ENCODE results near the gene DTD1.

DTD1 gene

DNA sequence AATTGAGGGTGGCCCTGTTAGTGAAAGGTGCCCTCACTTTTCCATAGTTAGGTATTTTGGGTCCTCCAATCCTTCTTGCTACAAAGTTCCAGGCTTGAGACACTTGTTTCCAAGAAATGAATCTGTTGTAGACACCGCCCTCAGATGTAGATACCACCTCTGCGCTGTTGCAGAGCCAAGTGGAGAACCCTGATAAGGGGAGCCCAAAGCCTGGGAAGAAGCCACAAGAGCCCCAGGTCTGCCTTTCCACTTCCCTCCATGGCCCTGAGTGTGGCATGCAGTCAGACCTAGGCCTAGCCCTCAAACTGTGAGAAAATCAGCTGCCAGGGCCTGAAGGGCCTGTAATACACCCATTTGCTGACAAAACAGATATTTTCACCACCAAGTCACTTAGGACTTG, 37.1 kb downstream of the DTD1 start:
- Histone ChIP-seq H3K27me3 (ENCODE audit: insufficient read depth, low read length, poor library complexity) (peaks cover 4% of the 10 kb centered on the region), H4K20me1 (ENCODE audit: insufficient read depth, low read length) (no peaks in the 10 kb centered on the region), H3K9me3 (ENCODE audit: insufficient read depth, low read length, severe bottlenecking) (no peaks in the 10 kb centered on the region), H3K4me1 (ENCODE audit: insufficient read depth, low read length) (no peaks in the 10 kb centered on the region), H3K36me3 (ENCODE audit: insufficient read depth, low read length) (no peaks in the 10 kb centered on the region), H3K9ac (ENCODE audit: low read depth, low read length) (no peak overlapping the region), H2AFZ (ENCODE audit: low read depth, low read length) (no peak overlapping the region), H3K27ac (ENCODE audit: low read length) (no peak overlapping the region), H3K4me2 (ENCODE audit: insufficient read depth, low read length) (no peak overlapping the region), H3K79me2 (ENCODE audit: insufficient read depth, low read length) (no peaks in the 10 kb centered on the region), H3K4me3 (ENCODE audit: low read depth in 1 of 2, low read length in 2 of 2) (no peak overlapping the region)
- ATAC-seq (ENCODE audit: insufficient read depth, low read depth) (no peak), DNase-seq (no peak)
- no peak for TF ChIP-seq EZH2 (IDR thresholded peaks at IDR 0.05; ENCODE audit: borderline replicate concordance, low read depth, low read length, severe bottlenecking)
- TF ChIP-seq, protein P1, sequence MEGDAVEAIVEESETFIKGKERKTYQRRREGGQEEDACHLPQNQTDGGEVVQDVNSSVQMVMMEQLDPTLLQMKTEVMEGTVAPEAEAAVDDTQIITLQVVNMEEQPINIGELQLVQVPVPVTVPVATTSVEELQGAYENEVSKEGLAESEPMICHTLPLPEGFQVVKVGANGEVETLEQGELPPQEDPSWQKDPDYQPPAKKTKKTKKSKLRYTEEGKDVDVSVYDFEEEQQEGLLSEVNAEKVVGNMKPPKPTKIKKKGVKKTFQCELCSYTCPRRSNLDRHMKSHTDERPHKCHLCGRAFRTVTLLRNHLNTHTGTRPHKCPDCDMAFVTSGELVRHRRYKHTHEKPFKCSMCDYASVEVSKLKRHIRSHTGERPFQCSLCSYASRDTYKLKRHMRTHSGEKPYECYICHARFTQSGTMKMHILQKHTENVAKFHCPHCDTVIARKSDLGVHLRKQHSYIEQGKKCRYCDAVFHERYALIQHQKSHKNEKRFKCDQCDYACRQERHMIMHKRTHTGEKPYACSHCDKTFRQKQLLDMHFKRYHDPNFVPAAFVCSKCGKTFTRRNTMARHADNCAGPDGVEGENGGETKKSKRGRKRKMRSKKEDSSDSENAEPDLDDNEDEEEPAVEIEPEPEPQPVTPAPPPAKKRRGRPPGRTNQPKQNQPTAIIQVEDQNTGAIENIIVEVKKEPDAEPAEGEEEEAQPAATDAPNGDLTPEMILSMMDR (IDR thresholded peaks at IDR 0.05; ENCODE audit: borderline replicate concordance, extremely low read depth, low read length, poor library complexity, severe bottlenecking), result no peak

DNA sequence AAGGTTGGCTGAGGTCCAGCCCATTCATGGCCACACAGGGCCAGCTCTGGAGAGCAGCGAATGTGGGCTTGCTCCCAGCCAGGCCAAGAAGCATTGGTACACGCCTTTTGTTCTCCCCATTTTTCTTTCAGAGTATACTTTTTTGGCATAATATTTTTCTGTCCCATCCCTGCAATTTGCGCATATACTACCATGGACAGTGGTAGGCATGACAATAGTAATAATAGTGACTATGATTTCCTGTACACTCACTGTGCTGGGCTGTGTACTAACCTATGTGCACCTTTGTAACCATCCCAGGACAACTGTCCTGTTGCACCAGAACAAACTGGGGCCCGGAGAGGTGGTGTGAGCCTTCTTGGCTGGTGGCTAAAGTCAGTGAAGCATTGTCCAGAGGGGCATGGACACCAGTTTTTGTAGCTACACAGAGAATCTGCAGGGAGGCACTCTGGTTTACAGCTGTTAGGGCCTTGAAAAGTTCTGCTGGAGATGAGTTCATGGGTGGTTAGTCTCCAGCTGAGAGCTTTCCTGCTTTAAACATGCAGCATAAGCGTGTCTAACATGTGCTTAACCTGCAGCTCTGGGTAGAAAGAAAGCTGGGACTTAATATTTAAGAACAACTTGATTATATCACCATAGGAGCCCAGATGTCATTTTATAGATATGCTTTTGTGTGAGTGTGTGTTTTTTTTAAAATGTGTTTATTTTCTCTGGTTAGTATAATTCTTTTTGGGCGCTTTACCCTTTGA, 38.2 kb downstream of the DTD1 start:
- H3K4me3 ChIP-seq (ENCODE audit: low read depth in 1 of 2, low read length in 2 of 2), result no peak overlapping the region
- H4K20me1 ChIP-seq (ENCODE audit: insufficient read depth, low read length), result no peaks in the 10 kb centered on the region
- DNase-seq, result no peak
- no peaks in the 10 kb centered on the region for H3K4me1 ChIP-seq (ENCODE audit: insufficient read depth, low read length)
- peaks cover 4% of the 10 kb centered on the region for H3K27me3 ChIP-seq (ENCODE audit: insufficient read depth, low read length, poor library complexity)
- H3K36me3 ChIP-seq (ENCODE audit: insufficient read depth, low read length), result no peaks in the 10 kb centered on the region
- H3K9ac ChIP-seq (ENCODE audit: low read depth, low read length), result no peak overlapping the region
- H2AFZ ChIP-seq (ENCODE audit: low read depth, low read length), result no peak overlapping the region
- H3K9me3 ChIP-seq (ENCODE audit: insufficient read depth, low read length, severe bottlenecking), result no peaks in the 10 kb centered on the region
- ATAC-seq (ENCODE audit: insufficient read depth, low read depth), result no peak
- TF ChIP-seq, protein P1 (IDR thresholded peaks at IDR 0.05; ENCODE audit: borderline replicate concordance, extremely low read depth, low read length, poor library complexity, severe bottlenecking), result no peak
- TF ChIP-seq EZH2 (IDR thresholded peaks at IDR 0.05; ENCODE audit: borderline replicate concordance, low read depth, low read length, severe bottlenecking), result no peak
- H3K27ac ChIP-seq (ENCODE audit: low read length), result no peak overlapping the region
- no peaks in the 10 kb centered on the region for H3K79me2 ChIP-seq (ENCODE audit: insufficient read depth, low read length)
- no peak overlapping the region for H3K4me2 ChIP-seq (ENCODE audit: insufficient read depth, low read length)

DNA sequence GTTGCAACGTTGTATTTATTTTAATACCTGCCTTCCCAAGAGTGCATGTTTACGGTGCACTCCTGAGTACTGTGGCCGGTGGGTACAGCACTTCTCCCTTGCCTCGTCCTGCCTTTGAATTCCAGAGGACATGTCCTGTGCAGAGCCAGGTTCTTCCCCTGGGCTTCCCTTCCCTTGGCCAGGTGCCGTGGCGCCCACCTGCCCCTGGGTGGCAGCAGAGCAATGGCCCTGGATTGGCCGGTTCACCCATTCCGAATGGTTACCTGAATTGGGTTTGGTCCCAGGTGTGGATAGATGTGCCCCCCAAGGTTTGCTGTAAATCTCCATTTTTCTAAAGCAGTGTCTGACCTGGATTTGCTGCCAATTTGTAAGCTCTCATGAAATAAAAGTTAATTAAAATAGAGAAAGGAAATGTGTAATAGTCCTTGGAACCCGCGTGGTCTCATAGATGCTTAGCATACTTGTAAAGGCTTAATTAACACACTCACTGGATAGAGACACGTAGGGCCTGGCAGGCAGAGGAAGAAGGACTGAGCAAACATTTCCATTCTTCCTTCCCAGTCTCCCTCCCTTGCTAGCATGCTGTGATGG, 40.6 kb downstream of the DTD1 start:
- H3K79me2 ChIP-seq (ENCODE audit: insufficient read depth, low read length), result no peaks in the 10 kb centered on the region
- H4K20me1 ChIP-seq (ENCODE audit: insufficient read depth, low read length), result no peaks in the 10 kb centered on the region
- no peak overlapping the region for H3K4me2 ChIP-seq (ENCODE audit: insufficient read depth, low read length)
- H2AFZ ChIP-seq (ENCODE audit: low read depth, low read length), result no peak overlapping the region
- DNase-seq, result peak; percentile 12
- no peaks in the 10 kb centered on the region for H3K4me1 ChIP-seq (ENCODE audit: insufficient read depth, low read length)
- no peak overlapping the region for H3K27ac ChIP-seq (ENCODE audit: low read length)
- H3K36me3 ChIP-seq (ENCODE audit: insufficient read depth, low read length), result no peaks in the 10 kb centered on the region
- ATAC-seq (ENCODE audit: insufficient read depth, low read depth), result no peak
- H3K27me3 ChIP-seq (ENCODE audit: insufficient read depth, low read length, poor library complexity), result peaks cover 3% of the 10 kb centered on the region
- H3K9ac ChIP-seq (ENCODE audit: low read depth, low read length), result no peak overlapping the region
- H3K9me3 ChIP-seq (ENCODE audit: insufficient read depth, low read length, severe bottlenecking), result no peaks in the 10 kb centered on the region
- H3K4me3 ChIP-seq (ENCODE audit: low read depth in 1 of 2, low read length in 2 of 2), result no peak overlapping the region
- TF ChIP-seq EZH2 (IDR thresholded peaks at IDR 0.05; ENCODE audit: borderline replicate concordance, low read depth, low read length, severe bottlenecking), result no peak
- TF ChIP-seq, protein P1 (IDR thresholded peaks at IDR 0.05; ENCODE audit: borderline replicate concordance, extremely low read depth, low read length, poor library complexity, severe bottlenecking), result peak; percentile 72
